ENCODE data around the gene IL17RE. TPM values are rescaled to one million over a fixed set of nuclear protein-coding genes. Genes with fewer than 3 reads are reported as not detected.
A peak's percentile ranks its signal among the peaks of the same experiment; 100 is the strongest.

IL17RE gene
- total and polyA plus RNA-seq, 3 experiments from 2014 or later = 0.47 to 1.2 (median 1.2) TPM

DNA sequence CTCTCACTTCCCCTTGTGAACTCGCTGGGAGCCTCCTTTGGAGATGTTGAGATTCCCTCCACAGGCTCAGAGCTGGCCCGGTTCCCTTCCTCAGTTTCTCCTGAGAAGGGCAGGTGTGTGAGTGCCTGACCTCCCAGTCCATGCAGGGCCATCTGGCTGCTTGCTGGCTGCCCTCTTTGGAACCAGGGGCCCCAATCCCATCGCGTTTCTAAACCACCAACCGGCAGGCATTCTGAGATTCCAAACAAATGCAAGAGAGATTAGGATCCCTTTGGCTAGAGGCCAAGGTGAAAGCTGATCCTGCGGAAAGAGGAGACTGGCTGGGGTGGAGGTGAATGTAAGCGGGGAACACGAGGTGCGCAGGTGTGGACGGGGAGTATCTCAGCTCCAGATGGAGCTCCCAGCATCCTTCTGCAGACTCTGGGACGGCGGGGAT lies 52.4 kb downstream of the IL17RE start:
- Mint-ChIP-seq H3K4me1 (peaks cover 9 to 21% (median 11%) of the 10 kb centered on the region in 3 donors), H3K27ac (peak overlapping the region in 1 of 8 donors; percentile 53), H3K9me3 (no peaks in the 10 kb centered on the region), H3K27me3 (no peaks in the 10 kb centered on the region), H3K4me3 (no peak overlapping the region), H3K36me3 (no peaks in the 10 kb centered on the region)
- ChIA-PET CTCF (interaction anchor here (0.7 kb wide), 1 partner anchor 22 kb away, joined by 4 read pairs; the partner anchor contains the start of gene CRELD1), POLR2A (no interaction called here)
- Histone ChIP-seq H3K4me3 (ENCODE audit: low read length) (no peak overlapping the region), H3K36me3 (ENCODE audit: insufficient read depth, low read length) (no peaks in the 10 kb centered on the region), H3K9me3 (ENCODE audit: low read length) (no peaks in the 10 kb centered on the region), H3K27me3 (ENCODE audit: insufficient read depth, low read length, poor library complexity, severe bottlenecking) (no peaks in the 10 kb centered on the region), H3K4me1 (ENCODE audit: insufficient read depth, low read length) (peaks cover 11% of the 10 kb centered on the region), H3K27ac (ENCODE audit: low read depth, low read length) (no peak overlapping the region)
- no peak for DNase-seq

DNA sequence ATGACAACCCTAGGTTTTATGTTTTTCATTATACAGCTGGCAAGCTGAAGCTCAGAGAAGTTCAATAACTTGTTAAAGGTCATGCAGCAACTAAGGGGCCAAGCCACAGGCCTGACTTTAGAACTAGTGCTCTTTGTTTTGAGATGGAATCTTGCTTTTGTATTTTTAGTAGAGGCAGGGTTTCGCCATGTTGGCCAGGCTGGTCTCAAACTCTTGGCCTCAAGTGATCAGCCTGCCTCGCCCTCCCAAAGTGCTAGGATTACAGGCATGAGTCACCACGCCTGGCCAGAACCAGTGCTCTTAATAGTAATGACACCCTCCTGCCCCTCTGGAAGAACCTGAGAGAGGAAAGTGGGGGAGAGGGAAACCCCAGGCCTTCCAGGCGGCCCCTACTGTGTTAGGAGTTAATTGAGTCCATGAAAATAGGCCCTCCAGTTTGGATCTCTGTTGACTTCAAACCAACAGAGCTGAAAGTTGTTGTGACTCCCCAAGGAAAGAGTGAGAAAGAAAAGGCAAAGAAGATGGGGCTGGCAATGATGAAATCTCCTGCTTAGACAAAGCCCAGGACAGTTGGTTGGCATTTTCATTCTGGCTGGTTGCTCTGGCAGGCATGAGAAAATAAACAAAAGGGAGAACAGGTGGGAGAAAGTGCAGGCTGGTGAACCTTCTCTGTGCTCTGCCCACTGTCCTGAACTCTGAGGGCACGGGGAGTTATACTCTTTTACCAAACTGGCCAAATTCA lies 53.1 kb downstream of the IL17RE start:
- ChIA-PET POLR2A (no interaction called here), CTCF (interaction anchor here (0.7 to 1.5 kb wide), 3 partner anchors 22 to 365 kb away, joined by 3 to 4 read pairs (median 3); partner anchors contain the start of genes CRELD1 and SEC13)
- peak overlapping the region in 3 of 8 donors; percentile 14 to 84 (median 64) for H3K27ac Mint-ChIP-seq

DNA sequence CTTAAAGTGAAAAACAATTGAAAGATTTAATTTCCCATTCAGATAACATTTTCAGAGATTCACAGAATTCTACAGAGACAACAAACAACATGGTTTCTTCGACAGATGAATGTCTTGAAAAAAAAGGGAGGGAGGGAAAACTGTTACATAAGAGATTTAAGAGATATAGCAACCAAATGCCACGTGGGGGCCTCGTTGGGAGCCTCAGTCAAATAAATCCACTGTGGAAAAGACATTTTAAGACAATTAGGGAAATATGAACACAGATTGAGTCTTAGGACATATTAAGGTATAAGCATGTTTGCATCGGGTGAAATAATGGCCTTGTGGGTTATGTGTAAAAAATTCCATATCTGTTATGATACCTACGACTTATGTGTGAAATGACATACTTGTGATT lies 54.6 kb downstream of the IL17RE start:
- CTCF ChIA-PET = no interaction called here
- no peak overlapping the region for H3K4me3 Mint-ChIP-seq
- peak overlapping the region in 3 of 8 donors; percentile 10 to 64 (median 47) for H3K27ac Mint-ChIP-seq
- H3K4me1 ChIP-seq (ENCODE audit: insufficient read depth, low read length) = no peaks in the 10 kb centered on the region
- POLR2A ChIA-PET = no interaction called here
- H3K36me3 ChIP-seq (ENCODE audit: insufficient read depth, low read length) = no peaks in the 10 kb centered on the region
- DNase-seq = no peak
- H3K4me3 ChIP-seq (ENCODE audit: low read length) = no peak overlapping the region
- H3K9me3 ChIP-seq (ENCODE audit: low read length) = no peaks in the 10 kb centered on the region
- H3K9me3 Mint-ChIP-seq = no peaks in the 10 kb centered on the region
- H3K27ac ChIP-seq (ENCODE audit: low read depth, low read length) = no peak overlapping the region
- peaks cover 0 to 12% (median 0%) of the 10 kb centered on the region in 3 donors for H3K36me3 Mint-ChIP-seq
- H3K27me3 Mint-ChIP-seq = no peaks in the 10 kb centered on the region
- H3K27me3 ChIP-seq (ENCODE audit: insufficient read depth, low read length, poor library complexity, severe bottlenecking) = no peaks in the 10 kb centered on the region
- H3K4me1 Mint-ChIP-seq = peaks cover 0 to 7% (median 0%) of the 10 kb centered on the region in 3 donors

More for the DNA sequence above, 53.1 kb downstream of the IL17RE start:
- Mint-ChIP-seq H3K27me3 (no peaks in the 10 kb centered on the region), H3K36me3 (peaks cover 0 to 1% (median 0%) of the 10 kb centered on the region in 3 donors), H3K4me3 (no peak overlapping the region), H3K9me3 (no peaks in the 10 kb centered on the region), H3K4me1 (peaks cover 9 to 19% (median 10%) of the 10 kb centered on the region in 3 donors)
- Histone ChIP-seq H3K9me3 (ENCODE audit: low read length) (no peaks in the 10 kb centered on the region), H3K27me3 (ENCODE audit: insufficient read depth, low read length, poor library complexity, severe bottlenecking) (no peaks in the 10 kb centered on the region), H3K27ac (ENCODE audit: low read depth, low read length) (no peak overlapping the region), H3K36me3 (ENCODE audit: insufficient read depth, low read length) (no peaks in the 10 kb centered on the region), H3K4me1 (ENCODE audit: insufficient read depth, low read length) (peaks cover 10% of the 10 kb centered on the region), H3K4me3 (ENCODE audit: low read length) (no peak overlapping the region)
- no peak for DNase-seq

DNA sequence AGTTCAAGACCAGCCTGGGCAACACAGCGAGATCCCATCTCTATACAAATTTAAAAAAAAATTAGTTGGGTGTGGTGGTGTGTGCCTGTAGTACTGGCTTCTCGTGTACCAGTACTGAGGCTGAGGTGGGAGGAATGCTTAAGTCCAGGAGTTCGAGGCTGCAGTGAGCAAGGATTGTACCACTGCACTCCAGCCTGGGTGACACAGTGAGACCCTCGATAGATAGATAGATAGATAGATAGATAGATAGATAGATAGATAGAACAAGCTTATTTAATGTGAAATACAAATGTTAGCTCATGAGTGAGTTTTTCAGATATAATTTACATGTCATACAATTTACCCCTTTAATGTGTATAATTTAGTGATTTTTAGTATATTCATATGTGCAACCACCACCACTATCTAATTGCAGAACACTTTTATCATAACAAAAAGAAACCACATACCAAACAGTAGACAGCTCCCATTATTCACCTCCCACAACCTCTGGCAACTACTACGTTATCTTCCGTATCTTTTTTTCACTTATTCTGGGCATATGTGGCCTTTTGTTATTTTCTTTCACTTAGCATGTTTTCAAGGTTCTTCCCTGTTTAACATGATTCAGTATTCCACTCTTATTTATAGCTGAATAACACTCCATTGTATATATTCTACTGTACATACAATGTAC lies 62.7 kb downstream of the IL17RE start:
- Mint-ChIP-seq H3K27ac (no peak overlapping the region), H3K36me3 (peaks cover 13 to 74% (median 28%) of the 10 kb centered on the region in 3 donors)
- POLR2A ChIA-PET = no interaction called here

More for the DNA sequence above, 62.7 kb downstream of the IL17RE start:
- H3K4me1 Mint-ChIP-seq = no peaks in the 10 kb centered on the region
- H3K4me3 ChIP-seq (ENCODE audit: low read length) = no peak overlapping the region
- no peaks in the 10 kb centered on the region for H3K9me3 Mint-ChIP-seq
- no peak for DNase-seq
- no peak overlapping the region for H3K4me3 Mint-ChIP-seq
- no peaks in the 10 kb centered on the region for H3K27me3 ChIP-seq (ENCODE audit: insufficient read depth, low read length, poor library complexity, severe bottlenecking)
- no peaks in the 10 kb centered on the region for H3K4me1 ChIP-seq (ENCODE audit: insufficient read depth, low read length)
- H3K27me3 Mint-ChIP-seq = no peaks in the 10 kb centered on the region
- peaks cover 26% of the 10 kb centered on the region for H3K36me3 ChIP-seq (ENCODE audit: insufficient read depth, low read length)
- CTCF ChIA-PET = interaction anchor here (1.7 kb wide), 1 partner anchor 13 kb away, joined by 4 read pairs; the partner anchor contains the start of gene PRRT3
- H3K27ac ChIP-seq (ENCODE audit: low read depth, low read length) = no peak overlapping the region
- no peaks in the 10 kb centered on the region for H3K9me3 ChIP-seq (ENCODE audit: low read length)

Other genes starting within 250 kb of the IL17RE start
- gene CPNE9, start 199.0 kb upstream of the IL17RE start, total RNA-seq = under 1 TPM in 1 of 2 experiments, not detected in 1; 0.16 TPM
- not detected for gene CPNE9, start 199.0 kb upstream of the IL17RE start, polyA plus RNA-seq
- gene BRPF1, start 171.1 kb upstream of the IL17RE start, total RNA-seq = 10 to 100 TPM; 46.8 to 50.2 TPM
- 27.0 TPM for gene BRPF1, start 171.1 kb upstream of the IL17RE start, polyA plus RNA-seq
- gene OGG1, start 152.9 kb upstream of the IL17RE start, total RNA-seq = 10 to 100 TPM; 30.5 to 32.1 TPM
- gene OGG1, start 152.9 kb upstream of the IL17RE start, polyA plus RNA-seq = 25.8 TPM
- gene CAMK1, start 132.9 kb upstream of the IL17RE start, total RNA-seq = 10 to 100 TPM; 27.0 to 27.4 TPM
- 2.9 TPM for gene CAMK1, start 132.9 kb upstream of the IL17RE start, polyA plus RNA-seq
- gene TADA3, start 110.4 kb upstream of the IL17RE start, total RNA-seq = 10 to 100 TPM; 57.0 to 58.8 TPM
- 64.4 TPM for gene TADA3, start 110.4 kb upstream of the IL17RE start, polyA plus RNA-seq
- 100 to 1,000 TPM; 309 to 319 TPM for gene ARPC4, start 109.8 kb upstream of the IL17RE start, total RNA-seq
- gene ARPC4, start 109.8 kb upstream of the IL17RE start, polyA plus RNA-seq = 277 TPM
- 10 to 100 TPM; 18.8 to 19.1 TPM for gene TTLL3, start 92.6 kb upstream of the IL17RE start, total RNA-seq
- gene TTLL3, start 92.6 kb upstream of the IL17RE start, polyA plus RNA-seq = 3.8 TPM
- gene RPUSD3, start 58.8 kb upstream of the IL17RE start, total RNA-seq = 10 to 100 TPM; 74.3 to 77.6 TPM
- 51.8 TPM for gene RPUSD3, start 58.8 kb upstream of the IL17RE start, polyA plus RNA-seq
- not detected for gene CIDEC, start 22.6 kb upstream of the IL17RE start, total RNA-seq
- gene CIDEC, start 22.6 kb upstream of the IL17RE start, polyA plus RNA-seq = not detected
- gene JAGN1, start 12.2 kb upstream of the IL17RE start, total RNA-seq = 10 to 100 TPM; 55.5 to 59.0 TPM
- 44.4 TPM for gene JAGN1, start 12.2 kb upstream of the IL17RE start, polyA plus RNA-seq
- gene IL17RC, start 14.2 kb downstream of the IL17RE start, total RNA-seq = under 1 TPM; 0.20 to 0.31 TPM
- gene IL17RC, start 14.2 kb downstream of the IL17RE start, polyA plus RNA-seq = 11.0 TPM
- gene CRELD1, start 31.0 kb downstream of the IL17RE start, total RNA-seq = 10 to 100 TPM; 14.0 to 16.0 TPM
- gene CRELD1, start 31.0 kb downstream of the IL17RE start, polyA plus RNA-seq = 24.5 TPM
- gene PRRT3, start 49.6 kb downstream of the IL17RE start, total RNA-seq = 10 to 100 TPM; 12.1 to 12.3 TPM
- 5.4 TPM for gene PRRT3, start 49.6 kb downstream of the IL17RE start, polyA plus RNA-seq
- gene EMC3, start 84.0 kb downstream of the IL17RE start, total RNA-seq = 10 to 100 TPM; 56.3 to 56.8 TPM
- 90.9 TPM for gene EMC3, start 84.0 kb downstream of the IL17RE start, polyA plus RNA-seq
- 10 to 100 TPM; 55.9 to 56.2 TPM for gene FANCD2, start 123.6 kb downstream of the IL17RE start, total RNA-seq
- gene FANCD2, start 123.6 kb downstream of the IL17RE start, polyA plus RNA-seq = 6.3 TPM
- not detected for gene FANCD2OS, start 205.4 kb downstream of the IL17RE start, total RNA-seq
- gene FANCD2OS, start 205.4 kb downstream of the IL17RE start, polyA plus RNA-seq = not detected
- gene BRK1, start 212.8 kb downstream of the IL17RE start, total RNA-seq = 100 to 1,000 TPM; 105 to 106 TPM
- 230 TPM for gene BRK1, start 212.8 kb downstream of the IL17RE start, polyA plus RNA-seq
- 10 to 100 TPM; 38.5 to 38.6 TPM for gene VHL, start 238.9 kb downstream of the IL17RE start, total RNA-seq
- 36.4 TPM for gene VHL, start 238.9 kb downstream of the IL17RE start, polyA plus RNA-seq

Data from CD8-positive, alpha-beta memory T cell (primary cell).